SK-N-SH treated with all-trans-retinoic acid at 6 μM for 48 hours (cell line): Measurements from ENCODE around the gene RBPJ.

Source experiments
- ARNTL ChIP-seq: fragments of 450-650 bp; formaldehyde crosslinking; IDR thresholded peaks from 2 replicates; pipeline ENCODE4 v1.5.0; 2020; ENCODE audit warnings: low read depth, mild to moderate bottlenecking, moderate library complexity, borderline replicate concordance
- TOX ChIP-seq: fragments of 250-450 bp; sonication (Bioruptor Pico); IDR thresholded peaks from 2 replicates; pipeline ENCODE4 v1.8.0; 2021; ENCODE audit warnings: mild to moderate bottlenecking, moderate library complexity, borderline replicate concordance
- TF ChIP-seq, protein P1 (sequence below): fragments of 250-450 bp; sonication (Bioruptor Pico); IDR thresholded peaks from 2 replicates; pipeline ENCODE4 v1.8.0; 2021; ENCODE audit warnings: low read depth, mild to moderate bottlenecking, moderate library complexity, borderline replicate concordance

DNA sequence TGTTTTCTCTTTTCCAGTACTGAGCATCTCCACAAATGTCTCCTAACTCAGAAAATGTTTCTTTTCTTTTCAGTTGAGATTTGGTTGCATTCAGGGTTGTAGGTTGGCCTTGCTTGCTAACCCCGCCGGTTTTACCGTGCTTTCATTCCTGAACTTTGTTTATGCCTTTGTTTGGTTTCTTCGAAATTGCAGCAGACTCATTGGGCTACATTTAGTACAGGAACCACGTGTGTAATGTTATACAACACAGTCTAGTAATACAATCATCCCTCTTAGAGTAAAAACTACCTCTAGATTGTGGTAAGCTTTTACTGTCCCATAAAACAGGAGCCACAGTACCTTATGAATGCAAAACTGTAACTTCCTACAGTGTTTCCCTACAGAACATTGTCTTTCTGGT, 111.6 kb downstream of the RBPJ start:
- TF ChIP-seq, protein P1, sequence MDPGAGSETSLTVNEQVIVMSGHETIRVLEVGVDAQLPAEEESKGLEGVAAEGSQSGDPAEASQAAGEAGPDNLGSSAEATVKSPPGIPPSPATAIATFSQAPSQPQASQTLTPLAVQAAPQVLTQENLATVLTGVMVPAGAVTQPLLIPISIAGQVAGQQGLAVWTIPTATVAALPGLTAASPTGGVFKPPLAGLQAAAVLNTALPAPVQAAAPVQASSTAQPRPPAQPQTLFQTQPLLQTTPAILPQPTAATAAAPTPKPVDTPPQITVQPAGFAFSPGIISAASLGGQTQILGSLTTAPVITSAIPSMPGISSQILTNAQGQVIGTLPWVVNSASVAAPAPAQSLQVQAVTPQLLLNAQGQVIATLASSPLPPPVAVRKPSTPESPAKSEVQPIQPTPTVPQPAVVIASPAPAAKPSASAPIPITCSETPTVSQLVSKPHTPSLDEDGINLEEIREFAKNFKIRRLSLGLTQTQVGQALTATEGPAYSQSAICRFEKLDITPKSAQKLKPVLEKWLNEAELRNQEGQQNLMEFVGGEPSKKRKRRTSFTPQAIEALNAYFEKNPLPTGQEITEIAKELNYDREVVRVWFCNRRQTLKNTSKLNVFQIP (CRISPR knock-in tag), result no peak
- TF ChIP-seq ARNTL (CRISPR knock-in tag) (no peak), TOX (no peak)
